ENCODE data around the gene SCO1. TPM values are rescaled to one million over a fixed set of nuclear protein-coding genes. Genes with fewer than 3 reads are reported as not detected.

SCO1 gene
- total RNA-seq, 1 donor from 2014 or later = 32.4 TPM

DNA sequence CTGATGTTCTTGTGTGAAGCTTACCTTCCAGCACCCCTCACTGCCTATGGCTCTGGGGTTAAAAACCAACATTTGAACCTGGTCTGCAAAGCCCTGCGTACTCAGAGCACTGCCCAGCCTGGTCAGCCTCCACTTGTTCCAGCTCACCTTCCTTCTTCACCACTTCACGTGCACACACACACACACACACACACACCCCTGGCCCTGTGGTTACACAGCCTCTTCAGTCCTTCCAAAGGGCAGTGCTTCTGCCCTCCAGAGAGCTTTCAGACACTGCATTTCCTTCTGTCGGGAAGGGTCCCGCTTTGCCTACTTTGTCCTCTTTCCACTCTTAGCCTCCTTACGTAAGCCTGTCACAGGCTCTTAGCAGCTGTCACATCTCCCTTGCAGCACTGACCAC, 42.1 kb upstream of the SCO1 start:
- Histone ChIP-seq H3K4me2 (no peak overlapping the region), H3K9ac (no peak overlapping the region), H4K20me1 (ENCODE audit: low read depth) (no peaks in the 10 kb centered on the region), H3K27me3 (no peaks in the 10 kb centered on the region), H3K27ac (no peak overlapping the region), H3K36me3 (no peaks in the 10 kb centered on the region), H3F3A (ENCODE audit: low read depth) (no peaks in the 10 kb centered on the region), H2AFZ (replicated peaks) (no peak overlapping the region), H3K4me3 (no peak overlapping the region), H3K4me1 (no peaks in the 10 kb centered on the region), H3K79me2 (ENCODE audit: low read depth) (no peaks in the 10 kb centered on the region), H3K9me3 (ENCODE audit: low read depth) (no peaks in the 10 kb centered on the region)
- Mint-ChIP-seq H3K4me3 (no peak overlapping the region), H3K27ac (no peak overlapping the region), H3K9me3 (no peaks in the 10 kb centered on the region), H3K27me3 (ENCODE audit: insufficient read depth, low read depth) (peaks cover 6% of the 10 kb centered on the region), H3K4me1 (peaks cover 12% of the 10 kb centered on the region), H3K36me3 (peaks cover under 1% of the 10 kb centered on the region)
- TF ChIP-seq CTCF (IDR thresholded peaks at IDR 0.05) (no peak), EZH2phosphoT487 (IDR thresholded peaks at IDR 0.05) (no peak)
- no peak for DNase-seq (ENCODE audit: low spot score)

DNA sequence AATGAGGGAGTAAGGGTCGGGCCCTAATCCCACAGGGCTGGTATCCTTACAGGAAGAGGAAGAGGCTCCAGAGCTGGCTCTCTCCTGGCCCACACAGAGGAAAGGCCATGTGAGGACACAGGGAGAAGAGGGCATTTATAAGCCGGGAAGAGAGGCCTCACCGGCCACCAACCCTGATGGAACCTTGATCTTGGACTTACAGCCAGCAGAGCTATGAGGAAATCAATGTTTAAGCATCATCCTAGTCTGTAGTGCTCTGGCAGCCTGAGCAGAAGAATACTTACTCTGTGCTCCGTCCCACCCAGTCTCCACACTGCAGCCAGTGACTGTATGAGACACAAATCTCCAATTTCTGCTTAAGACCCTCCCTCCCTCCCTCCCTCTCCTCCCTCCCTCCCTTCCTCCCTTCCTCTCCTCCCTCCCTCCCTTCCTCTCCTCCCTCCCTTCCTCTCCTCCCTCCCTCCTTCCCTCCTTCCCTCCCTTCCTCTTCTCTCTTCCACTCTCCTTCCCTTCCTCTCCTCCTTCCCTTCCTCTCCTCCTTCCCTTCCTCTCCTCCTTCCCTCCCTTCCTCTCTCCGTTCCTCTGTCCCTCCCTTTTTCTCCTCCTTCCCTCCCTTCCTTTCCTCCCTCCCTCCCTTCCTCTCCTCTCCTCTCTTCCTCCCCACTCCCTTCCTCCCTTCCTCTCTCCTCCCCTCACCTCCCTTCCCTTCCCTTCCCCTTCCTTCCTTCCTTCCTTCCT, 41.4 kb upstream of the SCO1 start:
- Mint-ChIP-seq H3K4me1 (peaks cover 11% of the 10 kb centered on the region), H3K4me3 (no peak overlapping the region), H3K9me3 (no peaks in the 10 kb centered on the region), H3K27me3 (ENCODE audit: insufficient read depth, low read depth) (peaks cover 6% of the 10 kb centered on the region), H3K27ac (no peak overlapping the region), H3K36me3 (no peaks in the 10 kb centered on the region)
- no peak overlapping the region for H3K4me3 ChIP-seq
- H3K4me1 ChIP-seq = no peaks in the 10 kb centered on the region
- no peak overlapping the region for H3K27ac ChIP-seq
- no peaks in the 10 kb centered on the region for H3K79me2 ChIP-seq (ENCODE audit: low read depth)
- H3K36me3 ChIP-seq = no peaks in the 10 kb centered on the region
- TF ChIP-seq CTCF (IDR thresholded peaks at IDR 0.05) = no peak
- no peak for TF ChIP-seq EZH2 (IDR thresholded peaks at IDR 0.05)
- no peak for TF ChIP-seq EZH2phosphoT487 (IDR thresholded peaks at IDR 0.05)
- H3F3A ChIP-seq (ENCODE audit: low read depth) = no peaks in the 10 kb centered on the region
- no peak overlapping the region for H3K4me2 ChIP-seq
- H3K27me3 ChIP-seq = no peaks in the 10 kb centered on the region
- DNase-seq (ENCODE audit: low spot score) = no peak
- H3K9me3 ChIP-seq (ENCODE audit: low read depth) = no peaks in the 10 kb centered on the region
- no peaks in the 10 kb centered on the region for H4K20me1 ChIP-seq (ENCODE audit: low read depth)
- no peak overlapping the region for H3K9ac ChIP-seq
- H2AFZ ChIP-seq (replicated peaks) = no peak overlapping the region

DNA sequence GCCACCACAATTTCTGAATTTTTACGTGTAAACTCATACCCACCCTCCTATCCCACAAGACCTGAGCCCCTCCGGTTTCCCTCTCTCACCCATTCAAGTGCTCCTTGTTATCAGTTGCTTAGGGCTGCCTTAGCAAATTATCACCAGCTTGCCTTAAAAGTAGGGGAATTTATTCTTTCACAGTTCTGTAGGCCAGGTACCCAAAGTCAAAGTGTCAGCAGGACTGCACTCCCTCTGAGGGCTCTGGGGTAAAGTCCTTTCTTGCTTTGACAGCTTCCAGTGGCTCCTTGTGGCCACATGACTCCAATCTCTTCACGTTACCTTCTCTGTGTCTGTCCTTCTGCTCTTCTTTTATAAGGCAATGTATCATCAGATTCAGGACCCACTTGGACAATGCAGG, 40.4 kb upstream of the SCO1 start:
- no peaks in the 10 kb centered on the region for H3F3A ChIP-seq (ENCODE audit: low read depth)
- no peaks in the 10 kb centered on the region for H4K20me1 ChIP-seq (ENCODE audit: low read depth)
- no peak overlapping the region for H3K27ac Mint-ChIP-seq
- no peak for DNase-seq (ENCODE audit: low spot score)
- H3K9me3 Mint-ChIP-seq = no peaks in the 10 kb centered on the region
- H3K27me3 ChIP-seq = no peaks in the 10 kb centered on the region
- H3K79me2 ChIP-seq (ENCODE audit: low read depth) = no peaks in the 10 kb centered on the region
- H3K36me3 Mint-ChIP-seq = no peaks in the 10 kb centered on the region
- peaks cover 6% of the 10 kb centered on the region for H3K27me3 Mint-ChIP-seq (ENCODE audit: insufficient read depth, low read depth)
- no peaks in the 10 kb centered on the region for H3K36me3 ChIP-seq
- H3K4me3 Mint-ChIP-seq = no peak overlapping the region
- no peaks in the 10 kb centered on the region for H3K9me3 ChIP-seq (ENCODE audit: low read depth)
- peaks cover 11% of the 10 kb centered on the region for H3K4me1 Mint-ChIP-seq
- no peak overlapping the region for H3K27ac ChIP-seq
- no peak overlapping the region for H3K4me3 ChIP-seq
- no peaks in the 10 kb centered on the region for H3K4me1 ChIP-seq
- no peak overlapping the region for H2AFZ ChIP-seq (replicated peaks)
- H3K9ac ChIP-seq = no peak overlapping the region
- H3K4me2 ChIP-seq = no peak overlapping the region
- TF ChIP-seq EZH2phosphoT487 (IDR thresholded peaks at IDR 0.05) (no peak), EZH2 (IDR thresholded peaks at IDR 0.05) (no peak), CTCF (IDR thresholded peaks at IDR 0.05) (no peak)
